Measurements from ENCODE around the gene PLK5.
"Not testable (repeated sequence)": the region's sequence is repeated elsewhere in the genome, so short reads cannot be mapped to it uniquely, and the experiment has no call there.

Gene PLK5

GRCh38 chr19:1525343-1525742 lies 1.5 kb downstream of the PLK5 start:
- no peak for DNase-seq (ENCODE audit: low read depth)

GRCh38 chr19:1526066-1526778 lies 2.3 kb downstream of the PLK5 start:
- DNase-seq (ENCODE audit: low read depth): no peak

DNA sequence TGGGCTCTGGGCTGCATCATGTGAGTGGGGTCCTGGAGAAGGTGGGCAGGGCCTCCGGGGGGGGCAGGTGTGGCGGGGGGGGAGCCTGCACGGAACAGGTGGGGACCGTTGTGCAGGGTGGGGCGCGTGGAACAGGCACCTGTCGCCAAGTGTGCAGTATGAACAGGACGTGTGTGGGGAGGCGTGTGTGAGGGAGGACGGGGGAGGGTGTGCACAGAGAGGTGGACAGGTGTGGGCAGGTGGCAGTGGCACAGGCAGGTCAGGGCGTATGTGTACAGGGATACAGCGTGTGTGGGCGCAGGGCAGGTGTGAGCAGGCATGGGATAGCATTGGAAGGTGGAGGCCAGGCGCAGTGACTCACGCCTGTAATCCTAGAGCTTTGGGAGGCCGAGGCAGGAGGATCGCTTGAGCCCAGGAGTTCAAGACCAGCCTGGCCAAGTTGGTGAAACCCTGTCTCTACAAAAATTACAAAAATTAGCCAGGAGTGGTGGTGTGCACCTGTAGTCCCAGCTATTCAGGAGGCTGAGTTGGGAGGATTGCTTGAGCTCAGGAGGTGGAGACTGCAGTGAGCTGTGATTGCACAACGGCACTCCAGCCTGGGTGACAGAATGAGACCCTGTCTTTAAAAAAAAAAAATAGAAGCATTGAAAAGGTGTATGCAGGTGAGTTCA lies 3.2 kb downstream of the PLK5 start:
- no peak for DNase-seq (ENCODE audit: low read depth)

DNA sequence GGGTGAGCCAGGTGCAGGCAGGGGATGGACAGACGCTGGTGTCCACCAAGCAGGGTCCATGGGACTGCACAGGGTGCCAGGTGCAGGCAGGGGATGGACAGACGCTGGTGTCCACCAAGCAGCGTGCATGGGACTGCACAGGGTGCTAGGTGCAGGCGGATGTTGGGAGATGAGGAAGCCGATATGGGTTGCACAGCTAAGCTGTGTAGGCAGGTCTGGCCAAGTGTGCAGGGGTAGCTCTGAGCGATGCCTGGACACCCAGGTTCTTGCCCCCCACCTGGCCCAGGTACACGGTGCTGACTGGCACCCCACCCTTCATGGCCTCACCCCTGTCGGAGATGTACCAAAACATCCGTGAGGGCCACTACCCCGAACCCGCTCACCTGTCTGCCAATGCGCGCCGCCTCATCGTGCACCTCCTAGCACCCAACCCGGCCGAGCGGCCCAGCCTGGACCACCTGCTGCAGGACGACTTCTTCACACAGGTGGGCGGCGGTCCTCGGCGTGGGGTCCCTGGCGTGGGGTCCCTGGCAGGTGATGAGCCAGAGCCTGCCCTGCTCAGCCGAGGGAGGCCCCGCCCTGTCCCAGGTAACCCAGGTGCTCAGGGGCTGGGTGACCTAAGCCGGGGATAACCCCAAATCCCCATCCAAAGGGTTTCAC lies 3.9 kb downstream of the PLK5 start:
- DNase-seq (ENCODE audit: low read depth): no peak

GRCh38 chr19:1528596-1529429 lies 4.9 kb downstream of the PLK5 start:
- no peak for DNase-seq (ENCODE audit: low read depth)

GRCh38 chr19:1529430-1529816 lies 5.5 kb downstream of the PLK5 start:
- no peak for DNase-seq (ENCODE audit: low read depth)

DNA sequence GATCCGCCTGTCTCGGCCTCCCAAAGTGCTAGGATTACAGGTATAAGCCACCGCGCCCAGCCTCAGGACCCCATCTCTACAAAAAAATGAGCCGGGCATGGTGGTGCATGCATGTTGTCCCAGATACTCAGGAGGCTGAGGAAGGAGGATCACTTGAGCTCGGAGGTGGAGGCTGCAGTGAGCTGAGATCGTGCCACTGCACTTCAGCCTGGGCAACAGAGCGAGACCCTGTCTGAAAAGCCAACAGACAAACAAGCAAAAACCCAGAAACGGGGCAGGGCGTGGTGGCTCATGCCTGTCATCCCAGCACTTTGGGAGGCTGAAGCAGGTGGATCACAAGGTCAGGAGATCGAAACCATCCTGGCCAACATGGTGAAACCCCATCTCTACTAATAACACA lies 7.0 kb downstream of the PLK5 start:
- DNase-seq (ENCODE audit: low read depth): not testable (repeated sequence)

GRCh38 chr19:1531587-1531986 lies 7.7 kb downstream of the PLK5 start:
- no peak for DNase-seq (ENCODE audit: low read depth)

DNA sequence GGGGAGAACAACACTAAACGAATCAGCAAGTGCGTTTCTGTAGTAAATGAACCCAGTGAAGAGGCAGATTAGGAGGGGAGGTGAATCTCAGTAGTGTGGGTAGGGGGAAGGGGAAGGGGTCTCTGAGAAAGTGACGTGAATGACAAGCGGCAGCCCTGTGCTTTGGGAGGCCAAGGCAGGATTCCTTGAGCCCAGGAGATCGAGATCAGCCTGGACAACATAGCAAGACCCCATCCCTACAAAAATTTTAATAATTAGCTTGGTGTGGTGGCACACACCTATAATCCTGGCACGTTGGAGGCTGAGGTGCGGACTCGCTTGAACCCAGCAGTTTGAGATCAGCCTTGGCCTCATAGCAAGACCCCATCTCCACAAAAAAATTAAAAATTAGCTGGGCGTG lies 8.1 kb downstream of the PLK5 start:
- DNase-seq (ENCODE audit: low read depth): no peak

DNA sequence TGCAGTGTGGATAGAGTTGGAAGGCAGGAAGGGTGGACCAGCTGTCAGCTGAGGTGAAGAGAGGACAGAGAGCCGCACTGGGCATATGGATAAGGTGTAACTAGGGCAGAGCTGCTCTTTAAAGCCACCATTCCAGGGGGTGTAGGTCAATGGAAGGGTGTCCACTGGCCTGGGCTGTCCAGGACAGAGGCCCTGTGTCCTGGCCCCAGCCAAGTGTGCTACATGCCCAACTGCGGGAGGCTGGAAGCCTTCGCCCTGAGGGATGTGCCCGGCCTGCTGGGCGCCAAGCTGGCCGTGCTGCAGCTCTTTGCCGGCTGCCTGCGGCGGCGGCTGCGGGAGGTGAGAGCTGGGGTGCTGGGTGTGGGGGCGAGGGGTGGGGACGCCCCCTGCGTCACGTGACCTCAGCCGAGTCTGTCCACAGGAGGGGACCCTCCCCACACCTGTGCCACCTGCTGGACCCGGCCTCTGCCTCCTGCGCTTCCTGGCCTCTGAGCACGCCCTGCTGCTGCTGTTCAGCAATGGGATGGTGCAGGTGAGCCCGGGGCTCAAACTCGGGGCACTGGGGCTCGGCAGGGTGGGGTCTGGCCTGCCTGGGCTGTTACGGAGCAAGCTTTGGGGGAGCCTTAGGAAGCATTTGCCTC lies 9.8 kb downstream of the PLK5 start:
- no peak for DNase-seq (ENCODE audit: low read depth)

GRCh38 chr19:1534972-1535371 lies 11.1 kb downstream of the PLK5 start:
- DNase-seq (ENCODE audit: low read depth): no peak

- not testable (repeated sequence) for DNase-seq (ENCODE audit: low read depth)
Observed at GRCh38 chr19:1535699-1536098, 11.8 kb downstream of the PLK5 start.

GRCh38 chr19:1538978-1539377 lies 15.1 kb downstream of the PLK5 start:
- DNase-seq (ENCODE audit: low read depth): no peak

GRCh38 chr19:1539749-1540148 lies 15.9 kb downstream of the PLK5 start:
- DNase-seq (ENCODE audit: low read depth): not testable (repeated sequence)

GRCh38 chr19:1540365-1540925 lies 16.6 kb downstream of the PLK5 start:
- no peak for DNase-seq (ENCODE audit: low read depth)

DNA sequence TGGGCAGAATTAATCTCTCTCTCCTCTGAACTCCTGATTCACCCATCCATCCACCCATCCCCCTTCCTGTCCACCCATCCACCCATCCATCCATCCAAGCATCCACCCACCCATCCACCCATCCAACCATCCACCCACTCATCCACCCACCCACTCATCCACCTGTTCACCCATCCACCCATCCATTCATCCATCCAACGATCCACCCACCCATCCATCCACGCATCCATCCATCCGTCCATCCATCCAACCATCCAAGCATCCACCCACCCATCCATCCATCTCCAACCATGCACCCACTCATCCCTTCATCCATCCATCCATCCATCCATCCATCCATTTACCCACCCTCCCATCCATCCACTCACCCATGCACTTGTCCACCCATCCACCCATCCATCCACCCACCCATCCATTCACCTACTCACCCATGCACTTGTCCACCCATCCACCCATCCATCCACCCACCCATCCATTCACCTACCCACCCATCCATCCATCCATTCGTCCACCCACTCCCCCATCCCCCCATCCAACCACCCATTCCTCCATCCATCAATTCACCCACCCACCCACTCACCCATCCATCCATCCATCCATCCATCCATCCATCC lies 25.6 kb downstream of the PLK5 start:
- DNase-seq (ENCODE audit: low read depth): no peak

DNA sequence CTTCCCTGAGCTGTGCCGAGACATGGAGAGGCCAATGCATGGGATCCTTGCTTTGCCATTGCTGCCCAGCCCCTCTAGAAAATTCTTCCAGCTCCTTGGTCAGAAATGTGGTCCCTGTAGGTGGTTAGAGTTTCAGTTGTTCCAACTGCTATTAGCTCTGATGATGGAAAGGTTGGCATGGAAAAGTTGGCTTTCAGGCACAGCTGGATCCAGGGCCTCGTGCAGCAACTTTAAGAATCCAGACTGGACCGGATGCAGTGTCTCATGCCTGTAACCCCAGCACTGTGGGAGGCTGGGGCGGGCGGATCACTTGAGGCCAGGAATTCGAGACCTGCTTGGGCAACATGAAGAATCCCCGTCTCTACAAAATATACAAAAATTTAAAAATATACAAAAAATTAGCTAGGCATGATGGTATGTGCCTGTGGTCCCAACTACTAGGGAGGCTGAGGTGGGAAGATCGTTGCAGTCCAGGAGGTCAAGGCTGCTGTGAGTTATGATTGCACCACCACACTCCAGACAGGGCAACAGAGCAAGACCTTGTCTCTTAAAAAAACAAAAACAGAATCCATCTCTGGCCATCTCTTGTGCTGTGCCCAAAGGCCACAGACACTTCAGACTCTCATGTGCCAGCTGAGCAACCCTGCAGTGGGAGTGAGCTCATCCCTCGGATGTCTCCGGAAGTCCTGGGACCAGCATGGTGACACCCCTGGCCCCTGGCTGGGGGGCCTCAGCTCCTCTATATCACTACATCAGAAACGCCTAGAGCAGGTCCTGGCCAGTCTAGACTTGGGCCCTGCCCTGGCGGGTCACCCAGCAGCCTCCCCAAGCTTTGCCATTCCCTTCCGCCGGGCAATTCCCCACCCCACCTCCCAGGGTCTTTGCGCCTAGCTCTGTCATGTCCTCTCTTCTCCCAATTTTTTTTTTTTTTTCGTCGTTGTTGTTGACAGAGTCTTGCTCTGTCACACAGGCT lies 27.5 kb downstream of the PLK5 start:
- no peak for DNase-seq (ENCODE audit: low read depth)

DNA sequence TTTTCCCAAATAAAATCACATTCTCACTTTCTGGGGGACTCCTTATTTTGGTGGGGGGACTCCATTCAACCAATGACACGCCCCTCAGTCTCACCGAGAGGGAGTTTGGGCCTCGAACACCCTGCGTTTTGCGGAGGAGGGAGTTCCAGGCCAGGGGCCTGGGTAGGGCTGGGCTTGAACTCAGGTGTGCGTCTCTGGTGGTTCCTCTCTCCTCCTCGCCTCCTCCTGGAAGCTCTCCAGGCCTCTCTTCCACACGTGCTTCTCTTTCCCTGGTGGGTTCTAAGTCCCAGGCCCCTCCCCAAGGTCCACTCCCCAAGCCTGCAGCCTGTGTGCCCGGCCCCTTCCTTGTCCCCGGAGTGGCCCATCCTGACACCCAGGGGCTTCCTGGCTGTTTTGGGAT lies 29.5 kb downstream of the PLK5 start:
- no peak for DNase-seq (ENCODE audit: low read depth)

DNA sequence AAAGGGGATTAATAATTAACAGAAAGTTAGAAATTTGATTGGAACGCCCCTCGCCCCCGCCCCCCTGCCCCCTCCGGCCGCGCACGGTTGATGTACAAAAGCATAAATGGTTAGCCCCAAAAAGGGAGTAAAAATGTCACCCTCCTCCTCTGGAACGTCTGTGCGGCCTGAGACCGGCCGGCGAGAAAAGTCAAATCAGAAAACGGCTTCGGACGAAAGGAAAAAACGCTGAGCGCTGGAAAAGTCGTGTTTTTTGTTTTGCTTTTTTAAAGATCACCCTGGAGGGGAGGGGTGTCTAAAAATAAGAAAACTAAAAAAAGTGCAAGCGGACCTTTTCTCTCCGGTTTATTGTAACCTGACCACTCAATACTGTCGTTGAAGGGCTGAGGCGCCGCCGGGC lies 31.1 kb downstream of the PLK5 start:
- no peak for DNase-seq (ENCODE audit: low read depth)
